Stimulated activated CD4-positive, alpha-beta T cell treated with anti-CD3 and anti-CD28 coated beads, Interleukin-1b, Interleukin-23, amount 100 ng/mL, for 1 hour (primary cell): ENCODE measurements around the gene IGFBP7.

Source experiments
- DNase-seq, 2 donors: peaks; one replicate each; pipeline ENCODE4 v3.0.0-alpha.2; 2020; ENCODE audit warnings: low read depth in 2 of 2

Gene IGFBP7

DNA sequence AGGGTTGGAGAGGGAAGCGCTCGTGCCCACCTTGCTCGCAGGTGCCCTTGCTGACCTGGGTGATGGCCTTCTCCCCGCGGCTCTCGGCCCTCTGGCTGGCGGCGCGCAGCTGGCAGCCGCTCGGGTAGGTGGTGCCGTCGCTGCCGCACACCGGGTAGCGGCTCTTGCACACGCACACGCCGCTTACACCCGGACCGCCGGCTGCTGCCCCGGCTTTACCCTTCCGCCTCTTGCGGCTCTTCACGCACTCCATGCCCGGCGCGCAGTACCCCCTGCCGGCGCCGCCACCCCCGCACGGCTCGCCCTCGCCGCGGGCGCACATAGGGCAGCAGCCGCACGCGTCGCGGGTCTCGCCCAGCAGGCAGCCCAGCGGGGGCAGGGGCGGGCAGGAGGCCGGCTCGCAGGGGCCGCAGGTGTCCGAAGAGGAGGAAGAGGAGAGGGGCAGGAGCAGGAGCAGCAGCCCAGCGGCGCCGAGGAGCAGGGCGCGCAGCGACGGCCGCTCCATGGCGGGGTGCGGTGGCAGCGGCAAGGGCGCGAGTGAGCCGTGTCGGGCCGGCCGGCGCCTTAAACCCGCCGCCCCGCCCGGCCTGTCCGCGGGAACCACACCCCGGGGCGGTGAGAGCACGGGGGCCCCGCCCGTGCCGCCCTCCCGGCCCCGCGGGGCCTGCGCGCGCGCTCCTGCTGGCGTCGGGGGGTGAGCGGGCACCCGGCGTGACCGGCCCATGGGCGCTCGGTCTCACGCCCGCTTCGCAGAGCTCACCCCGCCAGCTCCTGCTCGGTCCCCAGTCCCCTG, at the start of gene IGFBP7:
Gene IGFBP7, minus strand, starts transcription at position 539 of the 793 bp plus-strand sequence. Its CDS starts 34 bp downstream, at position 505.
- no peak for DNase-seq

DNA sequence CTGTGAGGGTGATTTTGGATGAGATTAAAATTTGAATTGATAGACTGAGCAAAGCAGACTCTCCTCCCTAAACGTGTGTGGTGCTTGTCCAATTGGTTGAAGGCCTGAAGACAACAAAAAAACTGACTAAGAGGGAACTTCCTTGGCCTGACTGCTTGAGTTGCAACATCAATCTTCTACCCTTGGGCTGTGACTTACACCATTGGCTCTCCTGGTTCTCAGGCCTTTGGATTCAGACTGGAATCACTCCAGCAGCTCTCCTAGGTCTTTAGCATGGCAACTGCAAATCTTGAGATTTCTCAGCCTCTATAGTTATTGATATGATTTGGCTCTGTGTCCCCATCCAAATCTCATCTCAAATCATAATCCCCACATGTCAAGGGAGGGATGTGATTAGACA, 49.7 kb upstream of the IGFBP7 start:
- DNase-seq, result no peak

- no peak for DNase-seq
These were observed 48.6 kb upstream of the IGFBP7 start for GRCh38 chr4:57158762-57159161.

- DNase-seq, result no peak
These were observed 48.0 kb upstream of the IGFBP7 start for GRCh38 chr4:57158221-57158620.

GRCh38 chr4:57157596-57158137, 47.5 kb upstream of the IGFBP7 start:
- no peak for DNase-seq

GRCh38 chr4:57156242-57156990, 46.2 kb upstream of the IGFBP7 start:
- no peak for DNase-seq

DNA sequence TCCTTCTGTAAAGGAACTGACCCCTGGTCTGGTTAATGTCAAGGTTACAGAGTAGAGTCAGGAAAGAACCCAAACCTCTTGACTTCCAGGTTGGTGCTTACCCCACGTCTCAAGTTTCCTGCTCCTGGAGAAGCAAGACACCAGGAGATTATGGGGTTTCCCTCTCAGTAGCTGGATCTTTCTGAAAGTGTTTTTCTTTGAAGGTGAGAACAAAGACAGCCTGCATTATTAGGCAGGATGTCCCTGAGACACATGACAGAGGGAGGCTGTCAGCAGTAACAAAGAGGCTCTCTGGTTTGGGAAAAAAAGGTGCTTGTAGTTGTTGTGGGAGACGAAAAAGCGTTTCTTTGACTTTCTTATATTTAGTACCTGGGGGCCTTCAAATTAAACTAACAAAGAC, 44.7 kb upstream of the IGFBP7 start:
- DNase-seq, result no peak

DNA sequence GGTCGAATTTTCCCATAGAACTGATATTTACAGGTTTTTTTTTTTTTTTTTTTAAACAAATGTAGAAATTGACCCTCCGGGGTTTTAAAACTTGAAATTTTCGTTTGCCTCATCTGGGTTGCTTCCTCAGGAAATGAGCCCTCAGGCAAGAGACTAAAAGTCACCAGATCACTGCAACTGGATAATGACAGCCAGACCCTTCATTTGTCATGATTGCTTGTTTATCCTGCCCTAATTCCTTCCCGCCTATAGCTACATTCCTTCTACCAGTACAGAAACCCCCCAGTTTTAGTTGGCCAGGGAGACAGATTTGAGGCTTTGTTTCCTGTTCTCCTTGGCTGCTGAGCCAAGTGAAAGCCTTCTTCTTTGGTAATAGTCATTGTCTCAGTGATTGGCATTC, 44.0 kb upstream of the IGFBP7 start:
- DNase-seq, result no peak

DNA sequence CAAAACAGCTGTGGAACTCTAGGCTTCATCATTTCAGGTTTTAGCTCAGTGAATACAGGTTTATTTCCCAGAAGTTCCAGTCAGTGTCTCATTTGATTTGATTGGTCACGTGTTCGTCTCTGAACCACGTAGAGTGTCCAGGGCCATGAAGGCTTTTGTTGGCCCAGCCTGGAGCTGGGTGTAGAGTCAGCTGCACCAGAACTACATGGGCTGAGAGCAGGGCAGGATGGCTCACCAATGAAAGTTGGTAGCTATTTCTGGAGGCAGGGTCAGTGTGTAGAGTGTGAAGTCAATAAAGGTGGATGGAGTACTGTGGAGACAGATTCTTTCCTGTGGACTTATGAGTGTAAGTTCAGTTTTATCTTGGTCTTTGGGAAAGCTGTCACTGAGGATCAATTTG, 43.0 kb upstream of the IGFBP7 start:
- DNase-seq, result no peak

GRCh38 chr4:57151481-57151880, 41.3 kb upstream of the IGFBP7 start:
- no peak for DNase-seq

- DNase-seq, result no peak
These were observed 39.6 kb upstream of the IGFBP7 start for GRCh38 chr4:57149833-57150232.

DNA sequence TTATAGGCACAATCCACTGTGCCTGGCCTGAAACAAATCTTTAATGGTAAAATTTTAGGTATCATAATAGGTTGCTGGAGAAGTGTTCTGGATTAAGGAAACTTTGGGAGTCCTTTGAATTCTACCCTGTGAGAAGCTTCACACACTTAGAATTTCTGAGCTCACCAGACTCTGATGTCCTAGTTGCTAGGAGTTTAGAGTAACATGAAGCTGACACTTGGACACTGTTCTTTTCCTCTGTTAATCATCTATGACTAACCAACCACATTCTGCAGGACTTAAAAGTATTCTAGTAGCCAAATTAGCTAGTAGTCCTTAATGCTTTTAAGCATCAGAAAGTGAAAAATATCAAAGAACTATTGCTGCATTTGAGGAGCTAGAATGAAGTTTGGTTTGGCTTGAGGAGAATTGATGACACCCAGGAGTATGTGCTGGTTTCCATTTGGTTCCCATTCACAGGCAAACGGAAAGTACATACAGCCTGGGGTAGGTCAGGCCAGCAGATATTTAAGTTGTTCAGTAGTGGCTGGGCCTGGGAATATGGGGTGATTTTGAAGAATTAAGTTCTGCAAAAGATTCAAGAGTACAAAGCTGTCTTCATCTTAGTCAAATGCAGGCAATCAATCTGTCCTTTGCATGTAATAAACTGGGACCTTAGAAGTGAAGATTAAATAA, 38.8 kb upstream of the IGFBP7 start:
- no peak for DNase-seq

GRCh38 chr4:57148177-57148576, 38.0 kb upstream of the IGFBP7 start:
- DNase-seq, result no peak

GRCh38 chr4:57147335-57148060, 37.3 kb upstream of the IGFBP7 start:
- DNase-seq, result no peak

GRCh38 chr4:57146444-57146843, 36.3 kb upstream of the IGFBP7 start:
- no peak for DNase-seq

DNA sequence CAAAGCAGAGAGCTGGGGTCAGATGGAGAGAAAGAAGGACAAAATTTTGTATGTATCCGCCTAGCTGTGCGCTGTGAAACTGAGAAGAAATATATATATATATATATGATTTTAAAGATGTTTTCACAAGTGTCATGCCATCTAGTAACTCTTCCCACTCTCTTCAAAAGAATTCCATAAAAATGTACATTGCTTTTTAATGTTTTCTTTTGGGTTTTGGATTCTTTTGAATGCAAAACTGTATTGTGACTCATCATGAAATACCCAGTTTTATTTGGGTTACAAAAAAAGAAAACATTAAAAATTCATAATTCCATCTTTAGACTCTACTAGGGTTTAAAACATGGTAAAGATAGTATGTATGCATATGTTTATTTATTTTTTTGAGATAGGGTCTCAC, 34.3 kb upstream of the IGFBP7 start:
- DNase-seq, result no peak

- DNase-seq, result no peak
These were observed 29.6 kb upstream of the IGFBP7 start for GRCh38 chr4:57139783-57140182.

GRCh38 chr4:57137261-57137660, 27.1 kb upstream of the IGFBP7 start:
- no peak for DNase-seq

DNA sequence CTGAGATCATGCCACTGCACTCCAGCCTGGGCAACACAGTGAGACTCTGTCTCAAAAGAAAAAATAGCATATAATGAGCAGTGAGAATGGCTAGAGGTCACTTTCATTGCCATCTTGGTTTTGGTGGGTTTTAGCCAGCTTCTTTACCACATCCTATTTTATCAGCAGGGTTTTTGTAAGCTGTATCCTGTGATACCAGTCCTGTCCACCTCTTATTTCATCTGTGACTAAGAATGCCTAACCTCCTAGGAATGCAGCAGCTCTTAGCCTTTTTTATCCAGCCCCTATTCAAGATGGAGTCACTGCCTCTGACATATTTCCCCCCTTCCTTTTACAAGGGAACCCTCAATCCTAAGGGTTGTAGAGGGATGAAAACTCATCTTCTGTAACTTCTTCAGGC, 26.1 kb upstream of the IGFBP7 start:
- DNase-seq, result no peak

- DNase-seq, result no peak
These were observed 22.6 kb upstream of the IGFBP7 start for GRCh38 chr4:57132743-57133137.

GRCh38 chr4:57131849-57132742, 21.9 kb upstream of the IGFBP7 start:
- DNase-seq, result no peak
